Measurements from ENCODE around the gene KLHL41.

KLHL41 gene

GRCh38 chr2:169509298-169509885 lies at the start of gene KLHL41:
Gene KLHL41, plus strand, starts transcription at chr2:169509702. Its CDS starts 77 bp downstream, at chr2:169509779.
- no peak within 1 kb of the TSS for H3K4me3 ChIP-seq (ENCODE audit: low read depth, low read length)
- no peak for TF ChIP-seq CTCF (IDR thresholded peaks at IDR 0.05; ENCODE audit: low read depth, low read length, missing control alignments)
- DNase-seq (ENCODE audit: low read depth) = no peak

GRCh38 chr2:169461143-169461542 lies 48.4 kb upstream of the KLHL41 start:
- no peak for DNase-seq (ENCODE audit: low read depth)
- H3K4me3 ChIP-seq (ENCODE audit: low read depth, low read length) = no peak overlapping the region
- TF ChIP-seq CTCF (IDR thresholded peaks at IDR 0.05; ENCODE audit: low read depth, low read length, missing control alignments) = no peak

- H3K4me3 ChIP-seq (ENCODE audit: low read depth, low read length) = no peak overlapping the region
- no peak for TF ChIP-seq CTCF (IDR thresholded peaks at IDR 0.05; ENCODE audit: low read depth, low read length, missing control alignments)
- no peak for DNase-seq (ENCODE audit: low read depth)
Measured at GRCh38 chr2:169462896-169463695, 46.4 kb upstream of the KLHL41 start.

GRCh38 chr2:169464466-169464865 lies 45.0 kb upstream of the KLHL41 start:
- no peak overlapping the region for H3K4me3 ChIP-seq (ENCODE audit: low read depth, low read length)
- no peak for DNase-seq (ENCODE audit: low read depth)
- TF ChIP-seq CTCF (IDR thresholded peaks at IDR 0.05; ENCODE audit: low read depth, low read length, missing control alignments) = no peak

GRCh38 chr2:169464882-169465281 lies 44.6 kb upstream of the KLHL41 start:
- TF ChIP-seq CTCF (IDR thresholded peaks at IDR 0.05; ENCODE audit: low read depth, low read length, missing control alignments) = no peak
- no peak for DNase-seq (ENCODE audit: low read depth)
- no peak overlapping the region for H3K4me3 ChIP-seq (ENCODE audit: low read depth, low read length)

- no peak overlapping the region for H3K4me3 ChIP-seq (ENCODE audit: low read depth, low read length)
- TF ChIP-seq CTCF (IDR thresholded peaks at IDR 0.05; ENCODE audit: low read depth, low read length, missing control alignments) = no peak
- DNase-seq (ENCODE audit: low read depth) = no peak
Measured at GRCh38 chr2:169468841-169469240, 40.7 kb upstream of the KLHL41 start.
